B cell (primary cell): ENCODE data around the gene NET1. TPM values are rescaled to one million over a fixed set of nuclear protein-coding genes. Genes with fewer than 3 reads are reported as not detected.

Experiments
- ATAC-seq: fragments of 200-7000 bp; cut with Tn5 transposase; one replicate; pipeline ENCODE4 v1.10.0; 2021; ENCODE audit warnings: low read depth, mild to moderate bottlenecking, moderate number of reproducible peaks, moderate library complexity
- CTCF ChIA-PET: fragments of 350-600 bp; sonication (Branson Sonifier 250); formaldehyde crosslinking; loops from one replicate; lab custom pipeline; 2021; ENCODE audit warnings: antibody characterized with exemption, inconsistent platforms; lab: Charles Lee
- POLR2A ChIA-PET: fragments of 350-600 bp; sonication (Branson Sonifier 250); formaldehyde crosslinking; loops from one replicate; lab custom pipeline; 2021; ENCODE audit warnings: antibody characterized with exemption; lab: Charles Lee
- DNase-seq: peaks from one replicate; pipeline ENCODE4 v3.0.0; 2013
- H2AFZ ChIP-seq: 2 replicates; pipeline ENCODE4 v1.6.1; 2012; ENCODE audit warnings: mild to moderate bottlenecking, low read depth, low read length; ENCODE audit not compliant: insufficient read depth, poor library complexity, severe bottlenecking
- H3K27ac ChIP-seq, 2 donors: 1 replicate in 1 of 2; 2 replicates in 1 of 2; pipeline ENCODE4 v1.5.1; 2012 to 2013; ENCODE audit warnings: low read length in 2 of 2, mild to moderate bottlenecking in 2 of 2, moderate library complexity in 1 of 2
- H3K27me3 ChIP-seq, 4 experiments: fragments of 200-600 bp in 1 of 4; sonication (generic) in 1 of 4; replicated peaks in 1 of 4; 1 replicate in 2 of 4; 2 replicates in 2 of 4; pipeline versions ENCODE4 v1.6.1 to v1.7.0; 2013 to 2016; ENCODE audit warnings: low read length in 3 of 4, mild to moderate bottlenecking in 2 of 4, mixed read lengths in 1 of 4, moderate library complexity in 1 of 4; ENCODE audit not compliant: insufficient read depth in 4 of 4, control insufficient read depth in 3 of 4; ENCODE audit errors: control extremely low read depth in 1 of 4
- H3K36me3 ChIP-seq, 2 experiments: replicated peaks in 1 of 2; 1 replicate in 1 of 2; 2 replicates in 1 of 2; pipeline versions ENCODE4 v1.6.1 to v1.7.1; 2013; ENCODE audit warnings: low read length in 1 of 2; ENCODE audit not compliant: insufficient read depth in 2 of 2, control insufficient read depth in 1 of 2; ENCODE audit errors: control extremely low read depth in 1 of 2, extremely low read depth in 1 of 2
- H3K4me1 ChIP-seq, 2 donors: fragments of 200-600 bp in 1 of 2; sonication (generic) in 1 of 2; 1 replicate in 1 of 2; 2 replicates in 1 of 2; pipeline versions ENCODE4 v1.5.1 to v1.6.1; 2013 to 2017; ENCODE audit warnings: low read length in 2 of 2; ENCODE audit not compliant: control insufficient read depth in 2 of 2, insufficient read depth in 2 of 2
- H3K4me2 ChIP-seq: replicated peaks from 2 replicates; pipeline ENCODE3; 2012; ENCODE audit warnings: mild to moderate bottlenecking, low read depth, low read length; ENCODE audit not compliant: poor library complexity, severe bottlenecking
- H3K4me3 ChIP-seq, 5 experiments: fragments of 200-600 bp in 1 of 5; sonication (generic) in 1 of 5; 1 replicate in 3 of 5; 2 replicates in 2 of 5; pipeline versions ENCODE4 v1.5.1 to v1.7.0; 2011 to 2016; ENCODE audit warnings: low read length in 4 of 5, mild to moderate bottlenecking in 4 of 5, low read depth in 2 of 5, control low read depth in 1 of 5, moderate library complexity in 1 of 5; ENCODE audit not compliant: insufficient read depth in 1 of 5; ENCODE audit errors: control extremely low read depth in 1 of 5, extremely low read depth in 1 of 5
- H3K79me2 ChIP-seq: fragments of 200-600 bp; sonication (generic); one replicate; pipeline ENCODE4 v1.6.0; 2016; ENCODE audit warnings: low read length; ENCODE audit not compliant: control insufficient read depth, insufficient read depth
- H3K9ac ChIP-seq: fragments of 200-600 bp; sonication (generic); 2 replicates; pipeline ENCODE4 v1.6.1; 2017; ENCODE audit warnings: mild to moderate bottlenecking, low read length, moderate library complexity
- H3K9me3 ChIP-seq, 3 donors: one replicate each; pipeline versions ENCODE4 v1.6.1 to v1.7.1; 2013; ENCODE audit warnings: low read length in 2 of 3; ENCODE audit not compliant: control insufficient read depth in 2 of 3, insufficient read depth in 1 of 3; ENCODE audit errors: control extremely low read depth in 1 of 3
- H4K20me1 ChIP-seq: 2 replicates; pipeline ENCODE4 v1.6.0; 2012; ENCODE audit warnings: mild to moderate bottlenecking, low read length; ENCODE audit not compliant: insufficient read depth, control insufficient read depth, poor library complexity, severe bottlenecking
- H3K27ac Mint-ChIP-seq: one replicate; pipeline ENCODE4 v1.8.0; 2021; ENCODE audit warnings: mixed read lengths
- H3K27me3 Mint-ChIP-seq: one replicate; pipeline ENCODE4 v1.8.0; 2021; ENCODE audit warnings: mixed read lengths
- H3K4me1 Mint-ChIP-seq: one replicate; pipeline ENCODE4 v1.8.0; 2021; ENCODE audit warnings: mixed read lengths
- H3K4me3 Mint-ChIP-seq: one replicate; pipeline ENCODE4 v1.8.0; 2021; ENCODE audit warnings: mixed read lengths
- H3K9me3 Mint-ChIP-seq: one replicate; pipeline ENCODE4 v1.8.0; 2022; ENCODE audit warnings: mixed read lengths; ENCODE audit not compliant: insufficient read depth
- EZH2 ChIP-seq: IDR thresholded peaks from 2 replicates; pipeline ENCODE4 v1.6.1; 2012; ENCODE audit warnings: borderline replicate concordance, low read depth, mild to moderate bottlenecking, moderate library complexity, low read length; ENCODE audit not compliant: insufficient read depth, poor library complexity, severe bottlenecking
- WGBS: methylation state at CpG from one replicate; pipeline ENCODE4 v1.1.5; 2013; ENCODE audit warnings: missing lambda C conversion rate; ENCODE audit not compliant: insufficient coverage; 5-methylcytosine and 5-hydroxymethylcytosine counted together
- intact Hi-C: fragments of 100-400 bp; cut with micrococcal nuclease; formaldehyde crosslinking; loops from one replicate; pipeline ENCODE4 v1.10.0; 2022
- polyA plus RNA-seq: library from polyadenylated mRNA; depleted of rRNA; stranded (reverse); fragments of >200 nt; gene quantifications from 2 replicates; pipeline ENCODE4 v1.2.3, GENCODE V29; 2012
- total RNA-seq, 2 donors: library from RNA; stranded (reverse); fragments of 120-200 nt in 1 of 2; gene quantifications; 1 replicate in 1 of 2; 2 replicates in 1 of 2; pipeline versions ENCODE4 v1.2.3 to v1.2.4, GENCODE V29; 2013 to 2022
- TF ChIP-seq, protein P1 (sequence below): fragments of 200-600 bp; IDR thresholded peaks from one replicate; pipeline ENCODE4 v1.8.0; 2022; ENCODE audit warnings: antibody characterized with exemption, mild to moderate bottlenecking

Gene NET1
- total and polyA plus RNA-seq, 2 donors (not counting 1 experiment from before 2014, with no cell fraction given), result 3.5 to 6.4 TPM

DNA sequence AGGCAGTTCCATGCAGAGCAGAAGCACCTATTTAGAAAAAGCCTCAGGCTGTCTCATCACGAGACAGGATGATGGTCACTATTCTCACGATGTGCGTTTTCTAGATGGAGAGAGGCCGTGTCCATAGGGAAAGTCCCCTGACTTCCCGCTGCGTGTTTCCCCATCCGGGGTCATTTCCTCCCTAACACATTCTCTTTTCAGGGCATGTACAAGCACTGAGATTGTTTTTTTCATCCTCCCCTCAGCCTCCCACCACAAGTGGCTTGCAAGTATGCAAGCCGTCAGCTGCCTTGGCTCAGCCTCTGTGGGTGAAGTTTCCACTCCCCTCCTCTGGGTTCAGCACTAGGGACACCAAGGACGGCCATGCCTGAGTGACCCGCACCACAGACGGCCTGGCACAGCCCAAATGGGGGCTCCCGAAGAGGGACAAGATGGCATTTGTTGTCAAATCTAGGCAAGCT, 89.7 kb downstream of the NET1 start:
- H3K4me1 ChIP-seq, result no peaks in the 10 kb centered on the region
- TF ChIP-seq EZH2, result no peak
- TF ChIP-seq, protein P1, sequence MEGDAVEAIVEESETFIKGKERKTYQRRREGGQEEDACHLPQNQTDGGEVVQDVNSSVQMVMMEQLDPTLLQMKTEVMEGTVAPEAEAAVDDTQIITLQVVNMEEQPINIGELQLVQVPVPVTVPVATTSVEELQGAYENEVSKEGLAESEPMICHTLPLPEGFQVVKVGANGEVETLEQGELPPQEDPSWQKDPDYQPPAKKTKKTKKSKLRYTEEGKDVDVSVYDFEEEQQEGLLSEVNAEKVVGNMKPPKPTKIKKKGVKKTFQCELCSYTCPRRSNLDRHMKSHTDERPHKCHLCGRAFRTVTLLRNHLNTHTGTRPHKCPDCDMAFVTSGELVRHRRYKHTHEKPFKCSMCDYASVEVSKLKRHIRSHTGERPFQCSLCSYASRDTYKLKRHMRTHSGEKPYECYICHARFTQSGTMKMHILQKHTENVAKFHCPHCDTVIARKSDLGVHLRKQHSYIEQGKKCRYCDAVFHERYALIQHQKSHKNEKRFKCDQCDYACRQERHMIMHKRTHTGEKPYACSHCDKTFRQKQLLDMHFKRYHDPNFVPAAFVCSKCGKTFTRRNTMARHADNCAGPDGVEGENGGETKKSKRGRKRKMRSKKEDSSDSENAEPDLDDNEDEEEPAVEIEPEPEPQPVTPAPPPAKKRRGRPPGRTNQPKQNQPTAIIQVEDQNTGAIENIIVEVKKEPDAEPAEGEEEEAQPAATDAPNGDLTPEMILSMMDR, result no peak
- Mint-ChIP-seq H3K4me3 (no peak overlapping the region), H3K27me3 (peaks cover 14% of the 10 kb centered on the region), H3K4me1 (no peaks in the 10 kb centered on the region), H3K27ac (no peak overlapping the region), H3K9me3 (no peaks in the 10 kb centered on the region)
- no peak overlapping the region for H3K9ac ChIP-seq
- intact Hi-C loops, result no loop called here
- no peaks in the 10 kb centered on the region for H3K9me3 ChIP-seq
- ChIA-PET CTCF (no interaction called here), POLR2A (no interaction called here)
- DNase-seq (no peak), ATAC-seq (no peak)
- peaks cover 0 to 4% (median 1%) of the 10 kb centered on the region in 4 experiments for H3K27me3 ChIP-seq
- WGBS, result 69% methylated on average over 12 of the region's 12 CpGs
- no peak overlapping the region for H3K4me2 ChIP-seq
- no peak overlapping the region for H3K4me3 ChIP-seq
- no peaks in the 10 kb centered on the region for H3K36me3 ChIP-seq
- no peak overlapping the region for H3K27ac ChIP-seq
- H4K20me1 ChIP-seq, result no peaks in the 10 kb centered on the region
- no peak overlapping the region for H2AFZ ChIP-seq
- no peaks in the 10 kb centered on the region for H3K79me2 ChIP-seq

DNA sequence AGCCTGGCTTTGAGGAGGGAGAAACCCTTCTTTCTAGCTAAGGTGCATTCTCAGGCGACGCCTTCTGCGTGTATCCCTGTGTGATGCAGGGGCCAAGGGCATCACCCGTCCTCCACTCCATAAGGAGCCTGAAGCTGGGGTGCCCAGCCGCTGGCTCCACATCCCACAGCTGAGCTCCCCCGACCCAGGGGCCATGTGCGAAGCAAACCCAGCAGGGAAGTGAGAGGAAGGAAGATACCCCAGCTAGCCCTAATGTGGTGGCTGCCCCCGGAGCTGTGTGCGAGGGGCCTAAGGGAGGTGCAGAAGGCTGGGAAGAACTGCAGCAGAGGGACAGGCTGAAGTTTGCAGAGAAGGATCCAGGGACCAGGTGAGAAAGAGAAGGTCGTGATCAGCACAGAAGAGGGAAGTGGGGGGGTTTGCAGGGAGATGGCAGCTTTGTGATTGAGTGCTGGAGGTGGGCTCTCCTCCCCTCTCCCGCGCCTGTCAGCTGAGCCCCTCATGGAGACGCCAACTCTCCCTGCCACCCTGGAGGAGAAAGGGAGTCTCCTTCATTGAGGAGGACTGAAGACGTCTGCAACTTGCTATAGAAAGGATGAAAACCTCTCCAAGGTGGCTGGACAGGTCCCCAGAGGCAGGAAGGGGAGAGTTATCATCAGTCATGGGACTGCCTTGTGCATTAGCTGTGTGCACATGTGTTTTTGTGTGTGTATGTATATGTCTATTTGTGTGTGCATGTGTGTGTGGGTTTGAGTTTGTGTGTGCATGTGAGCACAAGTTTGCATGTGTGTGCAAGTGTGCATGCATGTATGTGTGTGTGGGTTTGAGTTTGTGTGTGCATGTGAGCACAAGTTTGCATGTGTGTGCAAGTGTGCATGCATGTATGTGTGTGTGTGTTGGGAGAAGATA, 90.5 kb downstream of the NET1 start:
- peaks cover 14% of the 10 kb centered on the region for H3K27me3 Mint-ChIP-seq
- no peak overlapping the region for H3K4me3 Mint-ChIP-seq
- Histone ChIP-seq H3K9ac (no peak overlapping the region), H3K36me3 (no peaks in the 10 kb centered on the region), H3K4me3 (no peak overlapping the region), H3K9me3 (no peaks in the 10 kb centered on the region), H2AFZ (no peak overlapping the region), H3K27me3 (peaks cover 0 to 4% (median 1%) of the 10 kb centered on the region in 4 experiments), H3K4me1 (no peaks in the 10 kb centered on the region), H3K27ac (no peak overlapping the region), H4K20me1 (no peaks in the 10 kb centered on the region), H3K79me2 (no peaks in the 10 kb centered on the region), H3K4me2 (no peak overlapping the region)
- H3K9me3 Mint-ChIP-seq, result no peaks in the 10 kb centered on the region
- ChIA-PET POLR2A (no interaction called here), CTCF (no interaction called here)
- no peak for DNase-seq
- intact Hi-C loops, result no loop called here
- 78% methylated on average over 11 of the region's 14 CpGs for WGBS
- no peak for ATAC-seq
- no peak overlapping the region for H3K27ac Mint-ChIP-seq
- H3K4me1 Mint-ChIP-seq, result no peaks in the 10 kb centered on the region
- TF ChIP-seq, protein P1, result no peak
- no peak for TF ChIP-seq EZH2
